ENCODE results near the gene RFC4.

DNA sequence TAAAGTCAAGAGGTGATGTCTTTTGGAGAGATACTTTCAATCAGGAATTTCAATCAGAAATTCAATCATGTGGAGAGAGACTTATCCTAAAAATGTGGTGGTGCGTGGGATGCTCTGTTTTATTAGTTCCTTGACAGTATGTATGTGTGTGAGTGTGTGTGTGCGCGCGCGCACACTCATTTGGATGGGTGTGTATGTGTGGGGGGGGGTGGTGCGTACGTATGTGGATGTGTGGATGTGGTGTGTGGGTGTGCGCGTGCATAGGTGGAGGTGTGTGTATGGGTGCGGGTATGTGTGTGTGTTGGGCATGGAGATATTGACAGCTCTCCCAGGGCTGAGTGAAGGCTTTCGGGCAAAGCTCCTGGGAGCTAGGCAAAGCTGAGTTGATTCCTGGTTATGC is 38.6 kb upstream of the RFC4 start:
- TF ChIP-seq CTCF (IDR thresholded peaks at IDR 0.05) (no peak), POLR2A (IDR thresholded peaks at IDR 0.05) (no peak), EP300 (IDR thresholded peaks at IDR 0.05) (no peak)

All from tibial nerve (tissue), 4 donors.